ENCODE data around the gene BCL7C. TPM values are rescaled to one million over a fixed set of nuclear protein-coding genes. Genes with fewer than 3 reads are reported as not detected.
A peak's percentile ranks its signal among the peaks of the same experiment; 100 is the strongest.

BCL7C gene
- polyA plus RNA-seq, 4 donors = 35.3 to 51.7 (median 43.7) TPM

DNA sequence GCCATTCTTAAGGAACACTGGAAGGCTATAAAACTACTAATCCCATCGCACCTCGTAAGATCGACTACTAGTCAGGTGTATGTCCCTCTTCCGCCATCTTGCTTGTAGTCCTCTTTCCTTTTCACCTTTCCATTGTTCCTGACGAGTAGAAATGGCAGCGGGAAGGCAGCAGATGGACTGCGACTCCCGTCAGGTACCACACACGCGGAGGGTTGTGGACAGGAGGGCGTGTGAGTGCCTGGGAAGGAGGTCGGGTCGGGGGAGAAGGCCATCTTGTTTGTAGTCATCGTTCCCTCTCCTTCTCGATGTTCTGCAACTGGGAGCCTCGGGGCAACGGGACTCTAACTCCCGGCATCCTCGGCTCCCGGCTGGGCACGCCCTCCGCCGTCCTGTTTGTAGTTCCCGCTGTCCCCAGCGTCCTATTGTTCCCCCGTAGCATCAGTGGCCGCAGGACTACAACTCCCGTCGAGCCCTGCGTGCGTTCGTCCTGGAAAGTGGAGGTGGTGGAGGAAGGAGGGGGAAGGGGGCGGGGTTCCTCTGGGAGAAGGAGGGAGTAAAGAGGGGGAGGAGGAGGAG lies 29.2 kb upstream of the BCL7C start:
- peak; percentile 99 to 100 (median 99) for DNase-seq (ENCODE audit: low read depth in 4 of 4, low spot score in 3 of 4)

DNA sequence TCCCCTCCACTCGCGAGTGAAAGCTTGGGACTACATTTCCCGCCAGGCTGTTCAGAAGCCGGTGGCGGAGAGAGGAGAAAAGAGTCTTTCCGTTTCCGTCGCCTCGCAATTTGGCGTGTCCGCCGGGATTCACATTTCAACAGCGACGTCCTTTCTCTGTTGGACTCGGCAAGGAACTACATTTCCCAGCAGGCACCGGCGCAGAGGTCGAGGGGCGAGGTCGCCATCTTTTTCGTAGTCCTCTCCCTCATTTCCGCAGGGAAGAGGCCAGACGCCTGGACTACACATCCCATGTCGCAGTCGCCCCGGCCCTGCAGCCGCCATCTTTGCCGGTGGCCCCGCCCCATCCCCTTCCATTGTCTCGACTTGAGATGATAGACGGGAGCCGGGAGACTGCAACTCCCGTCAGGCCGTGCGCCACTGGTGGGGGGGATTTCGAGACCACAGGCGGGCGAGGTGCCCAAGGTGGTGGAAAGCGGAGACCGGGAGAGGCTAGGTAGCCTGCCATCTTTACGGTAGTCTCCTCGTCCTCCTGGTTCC lies 28.6 kb upstream of the BCL7C start:
- DNase-seq (ENCODE audit: low read depth in 4 of 4, low spot score in 3 of 4) = peak; percentile 99 to 100 (median 99)

DNA sequence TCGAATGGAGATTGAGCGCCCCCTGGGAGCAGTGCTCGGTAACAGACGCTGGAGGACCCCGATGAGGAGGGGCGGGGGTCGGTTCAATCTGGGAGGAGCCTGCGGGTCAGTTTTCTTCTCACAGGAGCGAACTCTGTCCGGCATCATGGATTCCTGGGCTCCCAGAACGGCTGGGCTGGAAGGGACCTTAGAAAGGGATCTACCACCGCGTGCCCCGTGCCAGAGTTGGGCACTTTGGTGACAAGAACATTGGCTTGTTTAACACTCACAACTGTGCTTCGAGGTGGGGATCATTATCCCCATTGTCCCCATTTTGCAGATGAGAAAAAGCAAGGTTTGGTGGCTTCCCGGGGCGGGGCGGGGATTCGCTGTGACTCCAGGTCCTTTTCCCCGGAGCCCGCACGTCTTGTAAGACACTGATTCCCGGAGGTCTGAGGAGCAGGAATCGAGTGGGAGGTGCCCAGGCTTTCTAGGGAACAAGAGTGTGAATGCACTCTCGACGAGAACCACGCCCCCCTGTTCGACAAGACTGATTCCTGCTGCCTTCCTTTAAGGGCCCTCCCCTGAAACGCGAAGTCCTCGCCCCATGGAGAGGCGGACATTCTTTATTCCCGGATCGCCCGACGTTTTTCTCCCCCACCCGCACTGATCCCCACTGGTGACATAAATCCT lies 28.0 kb upstream of the BCL7C start:
- DNase-seq (ENCODE audit: low read depth in 4 of 4, low spot score in 3 of 4) = peak; percentile 86 to 96 (median 91)

DNA sequence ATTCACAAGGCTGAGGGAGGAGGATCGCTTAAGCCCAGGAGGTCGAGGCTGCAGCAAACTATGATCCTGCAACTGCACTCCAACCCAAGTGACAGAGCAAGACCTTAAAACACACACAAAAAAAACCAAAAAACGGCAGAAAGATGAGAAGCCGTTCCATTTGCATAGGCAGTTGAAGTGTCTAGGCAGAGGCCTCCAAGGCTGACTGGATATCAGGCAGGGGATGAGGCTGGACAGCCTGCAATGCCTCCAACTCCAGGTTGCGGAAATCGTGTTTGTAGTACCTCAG lies 27.5 kb upstream of the BCL7C start:
- DNase-seq (ENCODE audit: low read depth in 4 of 4, low spot score in 3 of 4) = no peak

DNA sequence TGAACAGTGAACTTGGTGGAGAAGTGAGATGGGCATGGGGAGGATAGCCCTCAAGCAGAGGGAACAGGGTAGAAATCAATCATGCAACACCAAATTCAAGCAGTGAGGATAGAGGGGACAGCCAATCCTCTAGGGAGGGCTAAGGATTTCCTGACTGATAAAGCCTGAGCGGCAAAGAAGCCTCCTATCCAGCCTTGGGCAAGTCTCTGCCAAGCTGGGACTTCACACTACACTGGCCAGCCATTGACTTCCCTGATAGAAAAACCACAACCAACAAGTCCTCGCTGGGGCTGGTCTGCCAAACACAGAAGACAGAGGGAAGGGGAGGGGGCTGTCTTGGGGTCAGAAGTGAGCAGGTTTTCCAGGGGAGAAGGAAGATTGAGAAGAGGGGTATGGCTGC lies 27.0 kb upstream of the BCL7C start:
- DNase-seq (ENCODE audit: low read depth in 4 of 4, low spot score in 3 of 4) = no peak

DNA sequence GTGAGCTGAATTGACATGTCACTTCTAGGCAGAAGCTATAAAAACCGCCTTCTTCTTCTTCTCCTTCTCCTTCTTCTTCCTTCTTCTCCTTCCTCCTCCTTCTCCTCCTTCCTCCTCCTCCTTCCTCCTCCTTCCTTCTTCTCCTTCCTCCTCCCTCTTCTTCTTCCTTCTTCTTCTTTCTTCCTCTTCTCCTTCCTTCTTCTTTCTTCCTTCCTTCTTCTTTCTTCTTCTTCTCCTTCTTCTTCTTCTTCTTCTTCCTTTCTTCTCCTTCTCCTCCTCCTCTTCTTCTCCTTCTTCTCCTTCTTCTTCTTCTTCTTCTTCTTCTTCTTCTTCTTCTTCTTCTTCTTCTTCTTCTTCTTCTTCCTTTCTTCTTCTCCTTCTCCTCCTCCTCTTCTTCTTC lies 24.7 kb upstream of the BCL7C start:
- no peak for DNase-seq (ENCODE audit: low read depth in 4 of 4, low spot score in 3 of 4)

DNA sequence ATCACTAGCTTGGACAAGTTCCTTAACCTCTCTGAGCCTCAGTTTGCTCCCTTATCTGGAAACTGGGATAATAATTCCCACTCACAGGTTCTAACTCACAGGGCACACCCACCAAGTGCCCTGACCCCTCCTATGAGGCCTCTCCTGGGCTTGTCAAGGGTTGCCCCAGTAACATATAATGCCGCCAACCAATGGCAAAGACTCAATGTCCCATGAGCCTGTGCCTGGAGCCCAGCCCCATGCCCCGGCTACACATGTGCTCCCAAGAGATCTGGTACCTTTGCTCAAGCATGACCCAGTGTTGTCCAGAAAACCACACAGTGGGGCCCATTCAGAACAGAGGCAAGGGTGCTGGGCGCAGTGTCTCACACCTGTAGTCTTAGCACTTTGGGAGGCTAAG lies 21.0 kb upstream of the BCL7C start:
- DNase-seq (ENCODE audit: low read depth in 4 of 4, low spot score in 3 of 4) = no peak

DNA sequence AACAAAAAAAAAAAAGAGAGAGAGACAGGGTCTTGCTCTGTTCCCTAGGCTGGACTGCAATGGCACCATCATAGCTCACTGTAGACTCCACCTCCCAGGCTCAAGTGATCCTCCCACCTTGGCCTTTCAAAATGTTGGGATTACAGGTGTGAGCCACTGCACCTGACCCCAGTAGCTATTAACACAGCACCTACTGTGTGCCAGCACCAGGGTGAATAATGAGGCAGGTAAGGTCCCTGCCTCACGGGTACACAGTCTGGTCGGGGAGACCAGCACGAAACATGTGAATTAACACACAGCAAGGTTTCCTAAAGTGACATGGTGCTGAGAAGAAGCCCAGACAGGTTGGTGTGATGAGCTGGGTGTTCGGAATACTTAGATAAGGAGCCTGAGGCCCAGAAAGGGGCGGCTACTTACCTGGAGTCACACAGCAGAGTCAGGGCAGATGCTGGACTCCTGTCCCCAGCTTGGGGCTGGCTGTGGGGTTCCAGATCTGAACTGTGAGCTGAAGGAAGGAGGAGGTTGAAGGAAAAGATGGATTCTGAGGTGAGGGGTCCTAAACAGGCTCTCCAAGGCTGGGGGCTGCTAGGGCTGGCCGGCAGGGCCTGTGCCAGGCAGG lies 19.0 kb upstream of the BCL7C start:
- no peak for DNase-seq (ENCODE audit: low read depth in 4 of 4, low spot score in 3 of 4)

DNA sequence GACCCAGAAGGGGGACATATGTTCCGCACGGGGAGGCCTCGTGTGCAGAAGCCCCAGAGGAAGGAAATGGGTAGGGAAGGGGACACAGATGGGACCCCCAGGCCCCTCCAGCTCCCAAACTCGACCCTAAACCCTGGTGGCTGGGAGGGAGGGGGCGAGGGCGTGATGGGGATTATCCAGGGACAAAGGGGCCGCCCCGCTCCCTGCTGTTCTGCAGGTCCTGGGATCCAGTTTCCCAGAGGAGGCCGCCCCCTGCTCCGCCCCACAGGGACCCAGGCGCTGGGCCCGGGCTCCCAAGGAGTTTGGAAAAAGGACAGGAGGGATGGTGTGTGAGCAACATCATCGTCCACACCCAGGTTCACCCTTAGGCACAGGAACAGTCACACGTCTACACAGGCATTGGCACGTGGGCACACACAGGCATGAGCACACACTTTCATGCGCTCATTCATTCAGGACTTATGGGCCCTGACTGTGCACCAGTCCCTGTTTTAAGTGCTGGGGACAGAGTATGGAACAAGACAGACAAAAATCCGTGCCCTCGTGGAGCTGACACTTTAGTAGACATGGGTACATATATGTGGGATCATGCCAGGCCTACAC lies 16.7 kb upstream of the BCL7C start:
- no peak for DNase-seq (ENCODE audit: low read depth in 4 of 4, low spot score in 3 of 4)

DNA sequence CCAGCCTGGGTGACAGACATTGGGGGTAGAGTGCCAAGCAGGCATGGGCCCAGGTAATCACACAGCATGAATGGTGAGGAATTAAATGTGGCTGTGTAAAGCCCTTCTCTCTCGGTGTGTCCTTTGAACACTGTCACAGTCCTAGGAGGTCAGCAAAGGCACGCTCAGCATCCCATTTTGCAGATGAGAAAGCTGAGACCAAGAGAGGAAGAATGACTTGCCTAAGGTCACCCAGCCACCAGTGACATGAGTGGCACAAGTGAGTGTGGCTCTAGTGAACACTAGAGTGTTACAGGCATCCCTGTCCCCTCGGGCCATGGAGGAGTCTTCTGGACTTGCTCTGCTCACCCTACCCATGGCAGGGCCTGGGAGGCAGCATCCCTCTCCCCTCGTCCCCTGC lies 13.2 kb upstream of the BCL7C start:
- no peak for DNase-seq (ENCODE audit: low read depth in 4 of 4, low spot score in 3 of 4)

DNA sequence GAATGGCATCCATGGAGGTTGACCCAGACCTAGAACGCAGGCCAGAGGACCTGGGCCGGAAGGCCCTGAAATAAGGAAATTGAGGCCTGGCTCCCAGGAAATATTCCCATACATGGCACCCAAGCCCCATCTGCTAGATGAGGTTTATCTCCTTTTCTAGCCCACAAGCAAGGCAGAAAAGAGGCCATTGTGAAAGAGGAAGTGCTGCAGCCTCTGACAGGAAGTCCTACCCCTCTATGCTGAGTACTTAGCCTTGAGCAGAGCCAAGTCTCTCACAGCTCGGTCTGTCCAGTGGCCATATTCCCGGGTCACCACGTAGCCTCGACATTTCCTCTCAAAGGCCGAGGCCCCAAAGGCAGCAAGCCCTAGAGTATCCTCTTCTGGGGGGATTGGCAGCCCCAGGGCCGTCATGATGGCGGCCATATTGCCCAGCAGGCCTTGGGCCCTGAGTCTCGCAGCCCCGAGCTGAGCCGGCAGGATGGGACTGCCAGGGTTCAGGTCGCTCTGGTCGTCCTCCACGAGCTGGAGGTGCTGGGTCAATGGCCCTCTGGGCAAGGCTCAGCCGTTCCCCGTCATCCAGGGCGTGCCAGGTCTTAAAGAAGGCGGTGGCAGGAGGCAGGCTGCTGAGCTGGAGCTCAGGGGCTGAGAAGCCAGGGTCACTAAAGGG lies 10.4 kb upstream of the BCL7C start:
- DNase-seq (ENCODE audit: low read depth in 4 of 4, low spot score in 3 of 4) = no peak

DNA sequence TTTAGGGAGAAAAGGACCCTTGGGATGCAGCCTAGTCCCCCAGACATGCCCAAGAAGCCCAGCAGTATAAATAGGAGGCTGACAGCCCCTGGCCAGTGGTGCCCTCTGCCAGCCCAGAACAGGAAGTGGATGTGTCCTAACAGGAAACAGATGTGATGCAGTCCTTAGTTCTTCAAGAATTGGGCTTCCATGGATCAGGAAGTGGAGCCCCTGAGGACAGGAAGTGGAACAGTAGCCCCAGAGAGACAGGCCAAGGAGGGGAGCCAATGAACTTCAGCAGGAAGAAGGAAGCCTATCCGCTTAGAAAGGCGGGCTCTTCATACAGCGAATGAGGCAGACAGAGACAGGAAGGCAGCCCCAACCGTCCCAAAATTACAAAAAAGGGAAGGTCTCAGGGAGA lies 9.7 kb upstream of the BCL7C start:
- no peak for DNase-seq (ENCODE audit: low read depth in 4 of 4, low spot score in 3 of 4)

DNA sequence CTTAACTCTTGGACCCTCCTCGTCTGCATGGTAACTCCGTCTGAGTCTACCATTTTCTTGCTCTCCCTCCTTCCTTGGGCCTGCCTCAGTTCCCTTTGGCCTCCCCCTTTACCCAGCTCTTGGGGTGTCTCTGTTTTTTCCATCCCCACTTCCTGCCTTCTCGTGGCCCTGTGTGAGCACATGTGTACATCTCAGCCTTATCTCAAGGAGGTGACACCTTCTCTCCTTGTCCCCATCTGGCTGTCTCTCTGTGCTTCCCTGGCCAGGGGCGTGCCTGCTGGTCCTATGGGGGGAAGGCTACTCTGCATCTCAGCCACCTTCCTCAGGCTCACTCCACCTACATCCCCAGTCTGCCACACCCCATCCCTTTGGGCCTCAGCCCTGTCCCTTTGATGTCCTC lies 9.1 kb upstream of the BCL7C start:
- no peak for DNase-seq (ENCODE audit: low read depth in 4 of 4, low spot score in 3 of 4)

DNA sequence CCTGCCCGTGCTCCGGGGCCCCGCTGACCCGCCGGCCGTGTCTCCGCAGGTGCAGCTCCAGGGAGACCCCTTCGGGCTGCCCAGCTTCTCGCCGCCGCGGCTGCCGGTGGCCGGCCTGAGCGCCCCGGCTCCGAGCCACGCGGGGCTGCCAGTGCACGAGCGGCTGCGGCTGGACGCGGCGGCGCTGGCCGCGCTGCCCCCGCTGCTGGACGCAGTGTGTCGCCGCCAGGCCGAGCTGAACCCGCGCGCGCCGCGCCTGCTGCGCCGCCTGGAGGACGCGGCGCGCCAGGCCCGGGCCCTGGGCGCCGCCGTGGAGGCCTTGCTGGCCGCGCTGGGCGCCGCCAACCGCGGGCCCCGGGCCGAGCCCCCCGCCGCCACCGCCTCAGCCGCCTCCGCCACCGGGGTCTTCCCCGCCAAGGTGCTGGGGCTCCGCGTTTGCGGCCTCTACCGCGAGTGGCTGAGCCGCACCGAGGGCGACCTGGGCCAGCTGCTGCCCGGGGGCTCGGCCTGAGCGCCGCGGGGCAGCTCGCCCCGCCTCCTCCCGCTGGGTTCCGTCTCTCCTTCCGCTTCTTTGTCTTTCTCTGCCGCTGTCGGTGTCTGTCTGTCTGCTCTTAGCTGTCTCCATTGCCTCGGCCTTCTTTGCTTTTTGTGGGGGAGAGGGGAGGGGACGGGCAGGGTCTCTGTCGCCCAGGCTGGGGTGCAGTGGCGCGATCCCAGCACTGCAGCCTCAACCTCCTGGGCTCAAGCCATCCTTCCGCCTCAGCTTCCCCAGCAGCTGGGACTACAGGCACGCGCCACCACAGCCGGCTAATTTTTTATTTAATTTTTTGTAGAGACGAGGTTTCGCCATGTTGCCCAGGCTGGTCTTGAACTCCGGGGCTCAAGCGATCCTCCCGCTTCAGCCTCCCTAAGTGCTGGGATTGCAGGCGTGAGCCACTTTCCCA lies 8.4 kb upstream of the BCL7C start:
- no peak for DNase-seq (ENCODE audit: low read depth in 4 of 4, low spot score in 3 of 4)

DNA sequence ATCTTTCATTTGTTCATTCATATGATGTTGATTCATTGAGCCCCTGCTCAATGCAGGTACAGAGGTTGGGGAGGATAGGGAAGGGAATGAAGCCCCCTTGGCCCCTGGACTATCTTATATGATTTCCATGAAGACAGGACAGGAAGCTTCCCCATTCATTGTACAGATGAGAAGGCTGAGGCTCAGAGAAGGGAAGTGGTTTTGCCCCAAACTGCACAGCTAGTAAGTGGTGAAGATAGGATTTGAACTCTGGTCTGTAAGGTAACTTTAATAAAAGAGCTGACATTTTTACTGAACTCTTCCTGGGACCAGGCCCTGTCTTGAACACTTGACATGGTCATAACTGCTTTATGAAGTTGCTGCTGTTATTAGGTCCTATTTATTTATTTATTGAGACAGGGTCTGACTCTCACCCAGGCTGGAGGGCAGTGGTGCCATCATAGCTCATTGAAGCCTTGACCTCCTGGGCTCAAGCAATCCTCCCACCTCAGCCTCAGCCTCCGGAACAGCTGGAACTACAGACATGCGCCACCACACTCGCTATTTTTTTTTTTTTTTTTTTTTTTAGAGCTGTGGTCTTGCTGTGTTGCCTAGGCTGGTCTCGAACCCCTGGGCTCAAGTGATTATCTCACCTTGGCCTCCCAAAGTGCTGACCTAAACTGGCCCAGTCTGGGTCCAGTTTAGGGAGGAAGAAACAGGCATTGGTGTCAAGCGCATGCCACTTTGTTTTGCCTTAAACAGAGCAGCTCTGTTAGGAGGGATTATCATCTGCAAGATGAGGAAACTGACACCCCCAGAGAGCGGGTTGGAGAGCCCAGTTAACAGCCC lies 7.5 kb upstream of the BCL7C start:
- no peak for DNase-seq (ENCODE audit: low read depth in 4 of 4, low spot score in 3 of 4)

DNA sequence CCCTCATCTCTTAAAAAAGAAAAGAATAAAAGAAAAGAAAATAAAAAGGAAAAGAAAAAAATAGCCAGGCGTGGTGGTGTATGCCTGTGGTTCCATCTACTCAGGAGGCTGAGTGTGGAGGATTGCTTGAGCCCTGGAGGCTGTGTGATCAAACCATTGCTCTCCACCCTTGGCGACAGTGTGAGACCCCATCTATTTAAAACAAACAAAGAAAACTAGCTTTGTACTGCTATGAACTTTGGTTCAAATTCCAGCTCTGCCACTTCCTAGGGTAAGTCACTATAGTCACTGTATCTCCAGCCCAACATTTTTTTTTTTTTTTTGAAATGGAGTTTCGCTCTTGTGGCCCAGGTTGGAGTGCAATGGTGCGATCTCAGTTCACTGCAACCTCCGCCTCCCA lies 6.7 kb upstream of the BCL7C start:
- DNase-seq (ENCODE audit: low read depth in 4 of 4, low spot score in 3 of 4) = no peak

DNA sequence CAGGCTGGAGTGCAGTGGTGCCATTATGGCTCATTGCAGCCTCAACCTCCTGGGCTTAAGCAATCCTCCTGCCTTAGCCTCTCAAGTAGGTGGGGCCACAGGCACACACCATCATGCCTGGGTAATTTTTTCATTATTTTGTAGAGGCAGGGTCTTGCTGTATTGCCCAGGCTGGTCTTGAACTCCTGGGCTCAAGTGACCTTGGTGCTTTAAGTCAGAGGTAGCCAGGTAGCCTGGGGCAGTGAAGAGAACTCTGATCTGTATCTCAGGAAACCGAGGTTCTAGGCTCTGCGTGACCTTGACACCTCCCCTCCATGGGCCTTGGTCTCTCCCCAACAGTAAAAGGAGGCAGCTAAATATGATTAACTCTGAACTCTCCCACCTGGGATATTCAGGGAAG lies 5.9 kb upstream of the BCL7C start:
- no peak for DNase-seq (ENCODE audit: low read depth in 4 of 4, low spot score in 3 of 4)

DNA sequence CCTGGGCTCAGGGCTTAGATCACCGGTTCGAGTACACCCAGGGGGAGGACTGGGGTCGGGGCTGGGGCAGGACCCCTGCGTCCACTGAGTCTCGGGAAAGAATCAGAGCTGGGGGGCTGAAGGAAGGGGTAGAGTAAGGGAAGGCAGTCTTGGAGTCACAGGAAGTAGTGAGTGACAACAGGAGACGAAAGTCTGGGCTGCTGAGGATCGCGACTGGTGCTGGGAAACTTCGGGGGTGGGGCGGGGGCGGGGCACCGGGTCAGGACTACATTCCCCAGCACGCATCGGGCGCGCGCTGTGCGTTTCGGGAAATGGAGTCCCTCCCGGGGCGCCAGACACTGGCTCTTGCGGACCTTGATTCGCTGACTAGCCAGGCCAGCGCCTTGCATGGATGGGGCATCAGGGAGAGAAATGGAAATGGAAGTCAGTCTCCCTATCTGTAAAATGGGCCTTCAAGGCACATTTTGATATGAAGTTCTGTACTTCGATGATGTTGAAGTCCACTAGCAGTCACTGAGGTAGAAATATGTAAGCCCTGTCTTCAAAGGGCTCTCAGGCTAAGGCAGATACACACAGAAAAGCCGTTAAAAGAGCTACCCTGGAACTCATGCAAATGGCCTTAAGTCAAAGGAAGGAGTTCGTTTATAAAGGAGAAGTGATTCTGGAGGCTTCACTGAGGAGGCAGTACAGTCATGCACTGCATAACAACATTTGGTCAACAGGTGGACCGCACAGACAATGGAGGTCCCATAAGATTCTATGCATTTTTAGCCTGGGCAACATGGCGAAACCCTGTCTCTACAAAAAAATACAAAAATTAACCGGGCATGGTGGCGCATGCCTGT lies 3.2 kb upstream of the BCL7C start:
- peak in 3 of 4 donors; percentile 73 to 87 (median 81) for DNase-seq (ENCODE audit: low read depth in 4 of 4, low spot score in 3 of 4)
